HEK293 (cell line): ENCODE measurements around the gene TTL.

ENCODE experiments used
- MEIS1 ChIP-seq: sonication (generic); formaldehyde crosslinking; IDR thresholded peaks from 2 replicates; pipeline ENCODE4 v1.8.1; 2022; ENCODE audit warnings: missing genetic modification reagents, mild to moderate bottlenecking, borderline replicate concordance
- PRDM1 ChIP-seq: fragments of 450-650 bp; formaldehyde crosslinking; IDR thresholded peaks from 2 replicates; pipeline ENCODE4; 2016; ENCODE audit warnings: missing biosample characterization, missing genetic modification characterization
- ZNF239 ChIP-seq: fragments of 450-650 bp; formaldehyde crosslinking; IDR thresholded peaks from 2 replicates; pipeline ENCODE4 v1.5.1; 2016; ENCODE audit warnings: missing biosample characterization, missing genetic modification characterization
- ZNF274 ChIP-seq, 2 experiments: fragments of 200-500 bp in 1 of 2; fragments of 450-650 bp in 1 of 2; sonication (Bioruptor generic) in 1 of 2; formaldehyde crosslinking in 1 of 2; IDR thresholded peaks; 2 replicates each; pipeline versions ENCODE4 v1.5.1 to v1.6.1; 2014 to 2016; ENCODE audit warnings: borderline replicate concordance in 1 of 2, inconsistent platforms in 1 of 2, low read length in 1 of 2, missing biosample characterization in 1 of 2, missing genetic modification characterization in 1 of 2
- ZNF544 ChIP-seq: fragments of 450-650 bp; formaldehyde crosslinking; IDR thresholded peaks from 2 replicates; pipeline ENCODE4 v1.5.0; 2017; ENCODE audit warnings: missing biosample characterization, missing genetic modification characterization
- ZNF623 ChIP-seq: fragments of 450-650 bp; formaldehyde crosslinking; IDR thresholded peaks from 2 replicates; pipeline ENCODE4 v1.5.1; 2016; ENCODE audit warnings: missing biosample characterization, missing genetic modification characterization
- ZSCAN30 ChIP-seq: fragments of 450-650 bp; IDR thresholded peaks from 2 replicates; pipeline ENCODE4 v1.5.1; 2018; ENCODE audit warnings: missing biosample characterization, mild to moderate bottlenecking, missing genetic modification characterization, moderate library complexity
- TF ChIP-seq, protein P1 (sequence below): fragments of 450-650 bp; formaldehyde crosslinking; IDR thresholded peaks from 2 replicates; pipeline ENCODE4 v1.5.1; 2016; ENCODE audit warnings: missing biosample characterization, missing genetic modification characterization
- TF ChIP-seq, protein P2 (sequence below): fragments of 450-650 bp; formaldehyde crosslinking; IDR thresholded peaks from 2 replicates; pipeline ENCODE4 v1.5.1; 2016; ENCODE audit warnings: missing biosample characterization, missing genetic modification characterization, low read depth
- TF ChIP-seq, protein P3 (sequence below): fragments of 450-650 bp; formaldehyde crosslinking; IDR thresholded peaks from 2 replicates; pipeline ENCODE4 v1.5.1; 2016; ENCODE audit warnings: missing biosample characterization, missing genetic modification characterization
- TF ChIP-seq, protein P4 (sequence below): fragments of 450-650 bp; formaldehyde crosslinking; IDR thresholded peaks from 2 replicates; pipeline ENCODE4 v1.5.1; 2016; ENCODE audit warnings: missing biosample characterization, missing genetic modification characterization
- TF ChIP-seq, protein P5 (sequence below): fragments of 450-650 bp; formaldehyde crosslinking; IDR thresholded peaks from 2 replicates; pipeline ENCODE4 v1.5.1; 2016; ENCODE audit warnings: missing biosample characterization, missing genetic modification characterization, low read depth
- TF ChIP-seq, protein P6 (sequence below): fragments of 450-650 bp; formaldehyde crosslinking; IDR thresholded peaks from 2 replicates; pipeline ENCODE4 v1.5.1; 2016; ENCODE audit warnings: missing biosample characterization, missing genetic modification characterization
- TF ChIP-seq, protein P7 (sequence below): fragments of 450-650 bp; formaldehyde crosslinking; IDR thresholded peaks from 2 replicates; pipeline ENCODE4 v1.5.1; 2016; ENCODE audit warnings: missing biosample characterization, missing genetic modification characterization

DNA sequence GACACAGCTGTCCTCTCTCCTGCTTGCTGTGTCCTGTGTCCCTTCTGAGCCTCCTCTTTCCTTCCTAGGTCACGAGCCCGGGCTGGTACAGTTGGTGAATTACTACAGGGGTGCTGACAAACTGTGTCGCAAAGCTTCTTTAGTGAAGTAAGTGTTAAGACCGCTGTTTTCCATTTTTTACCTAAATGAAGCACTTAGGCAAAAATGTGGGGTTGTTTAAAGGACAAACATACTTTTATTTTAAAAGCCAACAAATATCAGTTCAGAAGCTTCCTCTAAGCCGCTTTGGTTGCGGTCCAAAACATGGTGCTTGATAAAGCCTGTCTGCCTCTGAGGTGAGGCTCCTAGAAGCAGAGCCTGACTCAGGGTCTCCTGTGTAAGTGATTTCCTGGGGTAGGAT, 3.9 kb downstream of the TTL start:
- TF ChIP-seq, protein P1, sequence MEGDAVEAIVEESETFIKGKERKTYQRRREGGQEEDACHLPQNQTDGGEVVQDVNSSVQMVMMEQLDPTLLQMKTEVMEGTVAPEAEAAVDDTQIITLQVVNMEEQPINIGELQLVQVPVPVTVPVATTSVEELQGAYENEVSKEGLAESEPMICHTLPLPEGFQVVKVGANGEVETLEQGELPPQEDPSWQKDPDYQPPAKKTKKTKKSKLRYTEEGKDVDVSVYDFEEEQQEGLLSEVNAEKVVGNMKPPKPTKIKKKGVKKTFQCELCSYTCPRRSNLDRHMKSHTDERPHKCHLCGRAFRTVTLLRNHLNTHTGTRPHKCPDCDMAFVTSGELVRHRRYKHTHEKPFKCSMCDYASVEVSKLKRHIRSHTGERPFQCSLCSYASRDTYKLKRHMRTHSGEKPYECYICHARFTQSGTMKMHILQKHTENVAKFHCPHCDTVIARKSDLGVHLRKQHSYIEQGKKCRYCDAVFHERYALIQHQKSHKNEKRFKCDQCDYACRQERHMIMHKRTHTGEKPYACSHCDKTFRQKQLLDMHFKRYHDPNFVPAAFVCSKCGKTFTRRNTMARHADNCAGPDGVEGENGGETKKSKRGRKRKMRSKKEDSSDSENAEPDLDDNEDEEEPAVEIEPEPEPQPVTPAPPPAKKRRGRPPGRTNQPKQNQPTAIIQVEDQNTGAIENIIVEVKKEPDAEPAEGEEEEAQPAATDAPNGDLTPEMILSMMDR, result no peak
- TF ChIP-seq, protein P2, sequence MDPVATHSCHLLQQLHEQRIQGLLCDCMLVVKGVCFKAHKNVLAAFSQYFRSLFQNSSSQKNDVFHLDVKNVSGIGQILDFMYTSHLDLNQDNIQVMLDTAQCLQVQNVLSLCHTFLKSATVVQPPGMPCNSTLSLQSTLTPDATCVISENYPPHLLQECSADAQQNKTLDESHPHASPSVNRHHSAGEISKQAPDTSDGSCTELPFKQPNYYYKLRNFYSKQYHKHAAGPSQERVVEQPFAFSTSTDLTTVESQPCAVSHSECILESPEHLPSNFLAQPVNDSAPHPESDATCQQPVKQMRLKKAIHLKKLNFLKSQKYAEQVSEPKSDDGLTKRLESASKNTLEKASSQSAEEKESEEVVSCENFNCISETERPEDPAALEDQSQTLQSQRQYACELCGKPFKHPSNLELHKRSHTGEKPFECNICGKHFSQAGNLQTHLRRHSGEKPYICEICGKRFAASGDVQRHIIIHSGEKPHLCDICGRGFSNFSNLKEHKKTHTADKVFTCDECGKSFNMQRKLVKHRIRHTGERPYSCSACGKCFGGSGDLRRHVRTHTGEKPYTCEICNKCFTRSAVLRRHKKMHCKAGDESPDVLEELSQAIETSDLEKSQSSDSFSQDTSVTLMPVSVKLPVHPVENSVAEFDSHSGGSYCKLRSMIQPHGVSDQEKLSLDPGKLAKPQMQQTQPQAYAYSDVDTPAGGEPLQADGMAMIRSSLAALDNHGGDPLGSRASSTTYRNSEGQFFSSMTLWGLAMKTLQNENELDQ (tag by site-specific recombination), result no peak
- TF ChIP-seq MEIS1 (CRISPR knock-in tag), result no peak
- TF ChIP-seq, protein P3, sequence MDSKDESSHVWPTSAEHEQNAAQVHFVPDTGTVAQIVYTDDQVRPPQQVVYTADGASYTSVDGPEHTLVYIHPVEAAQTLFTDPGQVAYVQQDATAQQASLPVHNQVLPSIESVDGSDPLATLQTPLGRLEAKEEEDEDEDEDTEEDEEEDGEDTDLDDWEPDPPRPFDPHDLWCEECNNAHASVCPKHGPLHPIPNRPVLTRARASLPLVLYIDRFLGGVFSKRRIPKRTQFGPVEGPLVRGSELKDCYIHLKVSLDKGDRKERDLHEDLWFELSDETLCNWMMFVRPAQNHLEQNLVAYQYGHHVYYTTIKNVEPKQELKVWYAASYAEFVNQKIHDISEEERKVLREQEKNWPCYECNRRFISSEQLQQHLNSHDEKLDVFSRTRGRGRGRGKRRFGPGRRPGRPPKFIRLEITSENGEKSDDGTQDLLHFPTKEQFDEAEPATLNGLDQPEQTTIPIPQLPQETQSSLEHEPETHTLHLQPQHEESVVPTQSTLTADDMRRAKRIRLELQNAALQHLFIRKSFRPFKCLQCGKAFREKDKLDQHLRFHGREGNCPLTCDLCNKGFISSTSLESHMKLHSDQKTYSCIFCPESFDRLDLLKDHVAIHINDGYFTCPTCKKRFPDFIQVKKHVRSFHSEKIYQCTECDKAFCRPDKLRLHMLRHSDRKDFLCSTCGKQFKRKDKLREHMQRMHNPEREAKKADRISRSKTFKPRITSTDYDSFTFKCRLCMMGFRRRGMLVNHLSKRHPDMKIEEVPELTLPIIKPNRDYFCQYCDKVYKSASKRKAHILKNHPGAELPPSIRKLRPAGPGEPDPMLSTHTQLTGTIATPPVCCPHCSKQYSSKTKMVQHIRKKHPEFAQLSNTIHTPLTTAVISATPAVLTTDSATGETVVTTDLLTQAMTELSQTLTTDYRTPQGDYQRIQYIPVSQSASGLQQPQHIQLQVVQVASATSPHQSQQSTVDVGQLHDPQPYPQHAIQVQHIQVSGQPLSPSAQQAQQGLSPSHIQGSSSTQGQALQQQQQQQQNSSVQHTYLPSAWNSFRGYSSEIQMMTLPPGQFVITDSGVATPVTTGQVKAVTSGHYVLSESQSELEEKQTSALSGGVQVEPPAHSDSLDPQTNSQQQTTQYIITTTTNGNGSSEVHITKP (tag by site-specific recombination), result 0 out of 2 replicates have a peak, but pooled peaks have one; percentile 11
- TF ChIP-seq ZNF274 (IDR thresholded peaks at IDR 0.05; ENCODE audit: low read length), result no peak
- TF ChIP-seq ZNF274 (tag by site-specific recombination; IDR thresholded peaks at IDR 0.05; ENCODE audit: borderline replicate concordance), result no peak
- no peak for TF ChIP-seq ZSCAN30 (tag by site-specific recombination)
- TF ChIP-seq ZNF623, result no peak
- TF ChIP-seq, protein P4, sequence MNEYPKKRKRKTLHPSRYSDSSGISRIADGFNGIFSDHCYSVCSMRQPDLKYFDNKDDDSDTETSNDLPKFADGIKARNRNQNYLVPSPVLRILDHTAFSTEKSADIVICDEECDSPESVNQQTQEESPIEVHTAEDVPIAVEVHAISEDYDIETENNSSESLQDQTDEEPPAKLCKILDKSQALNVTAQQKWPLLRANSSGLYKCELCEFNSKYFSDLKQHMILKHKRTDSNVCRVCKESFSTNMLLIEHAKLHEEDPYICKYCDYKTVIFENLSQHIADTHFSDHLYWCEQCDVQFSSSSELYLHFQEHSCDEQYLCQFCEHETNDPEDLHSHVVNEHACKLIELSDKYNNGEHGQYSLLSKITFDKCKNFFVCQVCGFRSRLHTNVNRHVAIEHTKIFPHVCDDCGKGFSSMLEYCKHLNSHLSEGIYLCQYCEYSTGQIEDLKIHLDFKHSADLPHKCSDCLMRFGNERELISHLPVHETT, result no peak
- TF ChIP-seq, protein P5, sequence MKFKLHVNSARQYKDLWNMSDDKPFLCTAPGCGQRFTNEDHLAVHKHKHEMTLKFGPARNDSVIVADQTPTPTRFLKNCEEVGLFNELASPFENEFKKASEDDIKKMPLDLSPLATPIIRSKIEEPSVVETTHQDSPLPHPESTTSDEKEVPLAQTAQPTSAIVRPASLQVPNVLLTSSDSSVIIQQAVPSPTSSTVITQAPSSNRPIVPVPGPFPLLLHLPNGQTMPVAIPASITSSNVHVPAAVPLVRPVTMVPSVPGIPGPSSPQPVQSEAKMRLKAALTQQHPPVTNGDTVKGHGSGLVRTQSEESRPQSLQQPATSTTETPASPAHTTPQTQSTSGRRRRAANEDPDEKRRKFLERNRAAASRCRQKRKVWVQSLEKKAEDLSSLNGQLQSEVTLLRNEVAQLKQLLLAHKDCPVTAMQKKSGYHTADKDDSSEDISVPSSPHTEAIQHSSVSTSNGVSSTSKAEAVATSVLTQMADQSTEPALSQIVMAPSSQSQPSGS, result no peak
- TF ChIP-seq ZNF239 (tag by site-specific recombination), result no peak
- TF ChIP-seq ZNF544, result no peak
- TF ChIP-seq, protein P6, sequence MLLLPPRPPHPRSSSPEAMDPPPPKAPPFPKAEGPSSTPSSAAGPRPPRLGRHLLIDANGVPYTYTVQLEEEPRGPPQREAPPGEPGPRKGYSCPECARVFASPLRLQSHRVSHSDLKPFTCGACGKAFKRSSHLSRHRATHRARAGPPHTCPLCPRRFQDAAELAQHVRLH (tag by site-specific recombination), result no peak
- TF ChIP-seq, protein P7, sequence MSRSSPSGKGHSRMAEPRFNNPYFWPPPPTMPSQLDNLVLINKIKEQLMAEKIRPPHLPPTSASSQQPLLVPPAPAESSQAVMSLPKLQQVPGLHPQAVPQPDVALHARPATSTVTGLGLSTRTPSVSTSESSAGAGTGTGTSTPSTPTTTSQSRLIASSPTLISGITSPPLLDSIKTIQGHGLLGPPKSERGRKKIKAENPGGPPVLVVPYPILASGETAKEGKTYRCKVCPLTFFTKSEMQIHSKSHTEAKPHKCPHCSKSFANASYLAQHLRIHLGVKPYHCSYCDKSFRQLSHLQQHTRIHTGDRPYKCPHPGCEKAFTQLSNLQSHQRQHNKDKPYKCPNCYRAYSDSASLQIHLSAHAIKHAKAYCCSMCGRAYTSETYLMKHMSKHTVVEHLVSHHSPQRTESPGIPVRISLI (tag by site-specific recombination), result no peak
- TF ChIP-seq PRDM1, result no peak
